ENCODE results near the gene FKBP2.

- no peak for TF ChIP-seq CTCF (IDR thresholded peaks at IDR 0.05; ENCODE audit: insufficient read depth, low read length)
- TF ChIP-seq POLR2AphosphoS5 (IDR thresholded peaks at IDR 0.05; ENCODE audit: low read depth), result no peak; the same call in none of the 2 replicates
- peak; percentile 56 for TF ChIP-seq GABPA (IDR thresholded peaks at IDR 0.05; ENCODE audit: low read depth)
Measured at GRCh38 chr11:64207256-64208085, 33.4 kb upstream of the FKBP2 start.
